Fibroblast of lung (primary cell): ENCODE results near the gene CKLF.

Experiments
- EZH2 ChIP-seq: IDR thresholded peaks from 2 replicates; pipeline ENCODE4 v1.5.1; 2012; ENCODE audit warnings: low read length, control low read depth, mild to moderate bottlenecking; ENCODE audit errors: missing control alignments
- TF ChIP-seq, protein P1 (sequence below), 2 donors: IDR thresholded peaks in 1 of 2; conservative IDR thresholded peaks in 1 of 2; 1 replicate in 1 of 2; 2 replicates in 1 of 2; pipeline ENCODE4 v1.5.1; 2011 to 2012; ENCODE audit warnings: low read length in 2 of 2, control low read depth in 1 of 2, inconsistent platforms in 1 of 2, low read depth in 1 of 2, mild to moderate bottlenecking in 1 of 2

DNA sequence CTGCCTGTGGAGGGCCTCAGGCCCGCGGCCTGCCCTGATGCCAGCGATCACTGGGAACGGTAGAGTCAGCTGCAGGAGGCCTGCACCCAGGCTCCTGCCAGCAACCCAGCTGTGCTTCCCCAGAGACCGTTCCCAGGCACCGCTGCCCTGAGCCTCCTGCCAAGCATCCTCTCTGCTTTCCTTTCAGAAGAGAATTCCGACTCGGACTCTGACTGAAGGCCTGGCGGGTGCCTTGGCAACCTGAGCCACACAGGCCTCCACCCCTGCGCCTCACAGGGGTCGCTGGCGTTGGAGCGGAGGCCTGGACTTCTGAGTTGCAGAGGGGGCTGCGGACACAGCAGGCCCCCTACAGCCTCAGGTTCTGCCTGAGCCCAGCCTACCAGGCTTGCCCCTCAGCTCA lies 60.0 kb downstream of the CKLF start:
- TF ChIP-seq, protein P1, sequence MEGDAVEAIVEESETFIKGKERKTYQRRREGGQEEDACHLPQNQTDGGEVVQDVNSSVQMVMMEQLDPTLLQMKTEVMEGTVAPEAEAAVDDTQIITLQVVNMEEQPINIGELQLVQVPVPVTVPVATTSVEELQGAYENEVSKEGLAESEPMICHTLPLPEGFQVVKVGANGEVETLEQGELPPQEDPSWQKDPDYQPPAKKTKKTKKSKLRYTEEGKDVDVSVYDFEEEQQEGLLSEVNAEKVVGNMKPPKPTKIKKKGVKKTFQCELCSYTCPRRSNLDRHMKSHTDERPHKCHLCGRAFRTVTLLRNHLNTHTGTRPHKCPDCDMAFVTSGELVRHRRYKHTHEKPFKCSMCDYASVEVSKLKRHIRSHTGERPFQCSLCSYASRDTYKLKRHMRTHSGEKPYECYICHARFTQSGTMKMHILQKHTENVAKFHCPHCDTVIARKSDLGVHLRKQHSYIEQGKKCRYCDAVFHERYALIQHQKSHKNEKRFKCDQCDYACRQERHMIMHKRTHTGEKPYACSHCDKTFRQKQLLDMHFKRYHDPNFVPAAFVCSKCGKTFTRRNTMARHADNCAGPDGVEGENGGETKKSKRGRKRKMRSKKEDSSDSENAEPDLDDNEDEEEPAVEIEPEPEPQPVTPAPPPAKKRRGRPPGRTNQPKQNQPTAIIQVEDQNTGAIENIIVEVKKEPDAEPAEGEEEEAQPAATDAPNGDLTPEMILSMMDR (conservative IDR thresholded peaks at IDR 0.05 in 1 of 2, IDR thresholded peaks at IDR 0.05 in 1 of 2; ENCODE audit: low read depth in 1 of 2, low read length in 2 of 2): no peak
- no peak for TF ChIP-seq EZH2
